Natural killer cell (primary cell): ENCODE results near the gene LMBR1. TPM values are rescaled to one million over a fixed set of nuclear protein-coding genes. Genes with fewer than 3 reads are reported as not detected.
A peak's percentile ranks its signal among the peaks of the same experiment; 100 is the strongest.
"Not testable (repeated sequence)": the region's sequence is repeated elsewhere in the genome, so short reads cannot be mapped to it uniquely, and the experiment has no call there.

Experiments used
- ATAC-seq, 3 donors: fragments of 150-1000 bp in 2 of 3; fragments of 200-7000 bp in 1 of 3; cut with Tn5 transposase; 1 replicate in 1 of 3; 2 replicates in 2 of 3; pipeline ENCODE4 v1.10.0; 2021; ENCODE audit warnings: mild to moderate bottlenecking in 2 of 3, moderate library complexity in 2 of 3
- DNase-seq, 2 donors: peaks; one replicate each; pipeline versions ENCODE4 v3.0.0 to v3.0.0-alpha.2; 2013 to 2021; ENCODE audit warnings: mixed read lengths in 1 of 2
- H3K27ac ChIP-seq: one replicate; pipeline ENCODE4 v1.5.1; 2013; ENCODE audit warnings: mild to moderate bottlenecking, low read length
- H3K27me3 ChIP-seq: one replicate; pipeline ENCODE4 v1.6.1; 2013; ENCODE audit warnings: low read length; ENCODE audit not compliant: control insufficient read depth, insufficient read depth
- H3K36me3 ChIP-seq: one replicate; pipeline ENCODE4 v1.6.1; 2013; ENCODE audit warnings: low read length; ENCODE audit not compliant: control insufficient read depth, insufficient read depth
- H3K4me1 ChIP-seq: one replicate; pipeline ENCODE4 v1.6.1; 2013; ENCODE audit warnings: low read length; ENCODE audit not compliant: control insufficient read depth, insufficient read depth
- H3K4me3 ChIP-seq: one replicate; pipeline ENCODE4 v1.5.1; 2013; ENCODE audit warnings: low read length
- H3K9me3 ChIP-seq: one replicate; pipeline ENCODE4 v1.6.1; 2013; ENCODE audit warnings: low read length; ENCODE audit not compliant: control insufficient read depth, insufficient read depth
- H3K27ac Mint-ChIP-seq, 2 donors: one replicate each; pipeline ENCODE4 v1.8.0; 2022; ENCODE audit warnings: mild to moderate bottlenecking in 2 of 2, mixed read lengths in 2 of 2, moderate library complexity in 1 of 2
- H3K27me3 Mint-ChIP-seq, 2 donors: one replicate each; pipeline ENCODE4 v1.8.0; 2022; ENCODE audit warnings: low read depth in 2 of 2, mixed read lengths in 2 of 2
- H3K36me3 Mint-ChIP-seq: one replicate; pipeline ENCODE4 v1.8.0; 2022; ENCODE audit warnings: mixed read lengths
- H3K4me1 Mint-ChIP-seq, 2 donors: one replicate each; pipeline ENCODE4 v1.8.0; 2022; ENCODE audit warnings: mixed read lengths in 2 of 2
- H3K4me3 Mint-ChIP-seq: one replicate; pipeline ENCODE4 v1.8.0; 2022; ENCODE audit warnings: mild to moderate bottlenecking, moderate library complexity, mixed read lengths
- H3K9me3 Mint-ChIP-seq, 2 donors: one replicate each; pipeline ENCODE4 v1.8.0; 2022; ENCODE audit warnings: mixed read lengths in 2 of 2
- WGBS: methylation state at CpG from one replicate; pipeline ENCODE4 v1.1.7; 2013; ENCODE audit warnings: missing lambda C conversion rate; ENCODE audit not compliant: insufficient coverage; 5-methylcytosine and 5-hydroxymethylcytosine counted together
- intact Hi-C: fragments of 100-400 bp; cut with micrococcal nuclease; formaldehyde crosslinking; loops from one replicate; pipeline ENCODE4 v1.14.2; 2022
- total RNA-seq, 4 donors: library from RNA; stranded (reverse); fragments of 120-200 nt in 1 of 4; gene quantifications; one replicate each; pipeline versions ENCODE4 v1.2.3 to v1.2.4, GENCODE V29; 2013 to 2022
- TF ChIP-seq, protein P1 (sequence below): fragments of 200-600 bp; IDR thresholded peaks from one replicate; pipeline ENCODE4 v1.8.0; 2022; ENCODE audit warnings: antibody characterized with exemption

LMBR1 gene
- total RNA-seq, 3 donors from 2014 or later (not counting 1 experiment from before 2014, with no cell fraction given) = 60.4 to 71.7 (median 66.1) TPM

DNA sequence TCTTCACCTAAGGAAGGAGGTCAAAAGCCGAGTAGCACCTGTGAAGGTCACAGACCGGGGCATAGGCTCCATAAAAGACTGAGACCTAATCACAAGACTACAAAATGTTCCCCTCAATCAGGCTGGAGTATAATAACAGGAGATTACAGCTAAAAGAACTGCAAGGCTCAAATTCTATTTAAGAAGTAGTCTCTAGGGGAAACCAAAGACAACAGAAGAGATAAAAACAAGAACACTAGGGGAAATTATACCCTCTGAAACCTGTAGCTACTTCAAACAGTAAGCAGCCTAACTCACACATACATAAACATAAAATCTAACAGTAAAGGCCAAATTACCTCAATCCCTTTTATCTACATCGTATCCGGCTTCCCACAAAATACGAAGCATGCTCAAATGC is 38.3 kb downstream of the LMBR1 start:
- intact Hi-C loops = no loop called here
- Histone ChIP-seq H3K9me3 (peaks cover 9% of the 10 kb centered on the region), H3K4me1 (no peaks in the 10 kb centered on the region), H3K27me3 (no peaks in the 10 kb centered on the region), H3K4me3 (no peak overlapping the region), H3K27ac (no peak overlapping the region), H3K36me3 (peaks cover 2% of the 10 kb centered on the region)
- DNase-seq = no peak
- no peak for ATAC-seq
- TF ChIP-seq, protein P1, sequence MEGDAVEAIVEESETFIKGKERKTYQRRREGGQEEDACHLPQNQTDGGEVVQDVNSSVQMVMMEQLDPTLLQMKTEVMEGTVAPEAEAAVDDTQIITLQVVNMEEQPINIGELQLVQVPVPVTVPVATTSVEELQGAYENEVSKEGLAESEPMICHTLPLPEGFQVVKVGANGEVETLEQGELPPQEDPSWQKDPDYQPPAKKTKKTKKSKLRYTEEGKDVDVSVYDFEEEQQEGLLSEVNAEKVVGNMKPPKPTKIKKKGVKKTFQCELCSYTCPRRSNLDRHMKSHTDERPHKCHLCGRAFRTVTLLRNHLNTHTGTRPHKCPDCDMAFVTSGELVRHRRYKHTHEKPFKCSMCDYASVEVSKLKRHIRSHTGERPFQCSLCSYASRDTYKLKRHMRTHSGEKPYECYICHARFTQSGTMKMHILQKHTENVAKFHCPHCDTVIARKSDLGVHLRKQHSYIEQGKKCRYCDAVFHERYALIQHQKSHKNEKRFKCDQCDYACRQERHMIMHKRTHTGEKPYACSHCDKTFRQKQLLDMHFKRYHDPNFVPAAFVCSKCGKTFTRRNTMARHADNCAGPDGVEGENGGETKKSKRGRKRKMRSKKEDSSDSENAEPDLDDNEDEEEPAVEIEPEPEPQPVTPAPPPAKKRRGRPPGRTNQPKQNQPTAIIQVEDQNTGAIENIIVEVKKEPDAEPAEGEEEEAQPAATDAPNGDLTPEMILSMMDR = no peak
- Mint-ChIP-seq H3K27ac (no peak overlapping the region), H3K4me3 (no peak overlapping the region), H3K9me3 (peaks cover 8 to 17% of the 10 kb centered on the region in 2 donors), H3K27me3 (no peaks in the 10 kb centered on the region), H3K36me3 (peaks cover 37% of the 10 kb centered on the region), H3K4me1 (peaks cover 16 to 28% of the 10 kb centered on the region in 2 donors)
- WGBS = 93% methylated on average over 3 of the region's 5 CpGs

DNA sequence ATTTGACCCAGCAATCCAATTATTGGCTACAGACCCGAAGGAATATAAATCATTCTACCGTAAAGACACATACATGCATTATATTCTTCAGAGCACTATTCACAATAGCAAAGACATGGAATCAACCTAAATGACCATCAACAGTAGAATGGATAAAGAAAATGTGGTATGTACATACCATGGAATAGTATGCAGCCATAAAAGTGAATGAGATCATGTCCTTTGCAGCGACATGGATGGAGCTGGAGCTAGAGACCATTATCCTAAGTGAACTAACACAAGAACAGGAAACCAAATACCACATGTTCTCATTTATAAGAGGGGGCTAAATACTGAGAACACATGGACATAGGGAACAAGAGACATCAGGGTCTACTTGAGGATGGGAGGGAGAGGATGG is 44.0 kb downstream of the LMBR1 start:
- H3K27ac Mint-ChIP-seq = no peak overlapping the region

DNA sequence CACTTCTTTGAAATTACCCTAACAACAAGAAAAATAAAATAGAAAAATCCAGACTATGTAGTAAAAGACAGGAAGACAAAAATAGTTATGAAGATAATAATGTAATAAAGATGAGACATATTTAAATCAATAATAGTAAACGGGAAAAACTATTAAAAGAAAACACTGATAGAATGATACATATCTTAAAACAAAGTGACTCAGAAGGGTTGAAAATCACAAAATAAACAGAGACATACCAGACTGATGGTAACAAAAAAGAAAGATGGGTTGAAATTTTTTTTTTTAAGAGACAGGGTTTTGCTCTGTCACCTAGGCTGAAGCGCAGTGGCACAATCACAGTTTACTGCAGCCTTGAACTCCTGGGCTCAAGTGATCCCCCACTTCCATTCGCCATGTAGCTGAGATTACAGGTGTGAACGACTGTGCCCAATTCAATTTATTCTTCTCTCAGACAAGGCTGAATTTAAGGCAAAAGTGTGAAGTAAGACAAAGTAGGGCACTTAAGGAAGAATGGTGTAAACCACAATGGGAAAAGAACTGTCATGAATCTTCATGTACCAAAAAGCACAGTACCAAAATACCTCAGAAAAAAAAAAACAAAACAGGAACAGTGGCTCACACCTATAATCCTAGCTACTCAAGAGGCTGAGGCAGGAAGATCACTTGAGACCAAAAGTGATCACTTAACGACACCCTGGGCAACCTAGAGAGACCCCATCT is 47.4 kb downstream of the LMBR1 start:
- no peaks in the 10 kb centered on the region for H3K27me3 ChIP-seq
- H3K27me3 Mint-ChIP-seq = no peaks in the 10 kb centered on the region
- H3K9me3 Mint-ChIP-seq = no peaks in the 10 kb centered on the region
- ATAC-seq = peak in 1 of 3 donors; percentile 10
- no peaks in the 10 kb centered on the region for H3K36me3 ChIP-seq
- intact Hi-C loops = no loop called here
- H3K4me1 ChIP-seq = no peaks in the 10 kb centered on the region
- no peaks in the 10 kb centered on the region for H3K9me3 ChIP-seq
- H3K4me3 ChIP-seq = no peak overlapping the region
- no peak overlapping the region for H3K27ac ChIP-seq
- DNase-seq = no peak
- H3K4me3 Mint-ChIP-seq = no peak overlapping the region
- WGBS = 62% methylated on average over 3 of the region's 5 CpGs
- TF ChIP-seq, protein P1 = no peak
- peaks cover 5% of the 10 kb centered on the region for H3K36me3 Mint-ChIP-seq
- no peak overlapping the region for H3K27ac Mint-ChIP-seq
- peaks cover 24 to 40% of the 10 kb centered on the region in 2 donors for H3K4me1 Mint-ChIP-seq

More for the DNA sequence above, 44.0 kb downstream of the LMBR1 start:
- Mint-ChIP-seq H3K9me3 (no peaks in the 10 kb centered on the region), H3K27me3 (no peaks in the 10 kb centered on the region), H3K4me1 (peaks cover 33 to 49% of the 10 kb centered on the region in 2 donors), H3K4me3 (no peak overlapping the region), H3K36me3 (peaks cover 6% of the 10 kb centered on the region)
- WGBS = 77% methylated on average over 2 of the region's 3 CpGs
- H3K4me1 ChIP-seq = no peaks in the 10 kb centered on the region
- H3K27me3 ChIP-seq = no peaks in the 10 kb centered on the region
- H3K9me3 ChIP-seq = peaks cover 4% of the 10 kb centered on the region
- H3K27ac ChIP-seq = no peak overlapping the region
- no peak for DNase-seq
- intact Hi-C loops = no loop called here
- TF ChIP-seq, protein P1 = no peak
- H3K4me3 ChIP-seq = no peak overlapping the region
- H3K36me3 ChIP-seq = no peaks in the 10 kb centered on the region
- no peak for ATAC-seq

DNA sequence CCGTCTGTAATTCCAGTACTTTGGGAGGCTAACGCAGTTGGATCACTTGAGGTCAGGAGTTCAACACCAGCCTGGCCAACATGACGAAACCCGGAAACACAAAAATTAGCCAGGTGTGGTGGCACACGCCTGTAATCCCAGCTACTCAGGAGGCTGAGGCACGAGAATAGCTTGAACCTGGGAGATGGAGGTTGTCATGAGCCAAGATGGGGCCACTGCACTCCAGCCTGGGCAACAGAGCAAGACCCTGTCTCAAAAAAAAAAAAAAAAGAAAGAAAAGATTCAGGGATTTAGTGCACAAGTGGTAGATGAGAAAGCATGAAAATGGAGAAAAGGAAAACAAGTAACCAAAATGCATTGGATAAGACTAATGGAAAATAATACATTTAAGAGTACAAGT is 49.4 kb downstream of the LMBR1 start:
- H3K27ac ChIP-seq, H3K9me3 ChIP-seq, DNase-seq, H3K9me3 Mint-ChIP-seq, ATAC-seq, H3K4me3 ChIP-seq, intact Hi-C loops, H3K36me3 Mint-ChIP-seq, H3K27me3 Mint-ChIP-seq, H3K27me3 ChIP-seq, H3K36me3 ChIP-seq, H3K27ac Mint-ChIP-seq, H3K4me3 Mint-ChIP-seq, H3K4me1 ChIP-seq: not testable (repeated sequence)
- 81% methylated on average over 6 of the region's 6 CpGs for WGBS
- H3K4me1 Mint-ChIP-seq = peaks cover 24 to 48% of the 10 kb centered on the region in 2 donors
